ENCODE results near the gene SCUBE2.

SCUBE2 gene

GRCh38 chr11:9092853-9093778 lies 1.7 kb upstream of the SCUBE2 start:
- no peak overlapping the region for H3K4me3 ChIP-seq (replicated peaks; ENCODE audit: low read depth, low read length)
- peak; percentile 36 for TF ChIP-seq CTCF (IDR thresholded peaks at IDR 0.05; ENCODE audit: low read length, missing control alignments)
- DNase-seq (ENCODE audit: low read depth), result peak; percentile 17

GRCh38 chr11:9092072-9092471 lies 673 bp upstream of the SCUBE2 start:
- TF ChIP-seq CTCF (IDR thresholded peaks at IDR 0.05; ENCODE audit: low read length, missing control alignments), result no peak
- DNase-seq (ENCODE audit: low read depth), result no peak
- no peak overlapping the region for H3K4me3 ChIP-seq (replicated peaks; ENCODE audit: low read depth, low read length)

GRCh38 chr11:9090488-9091043 lies 833 bp downstream of the SCUBE2 start:
- TF ChIP-seq CTCF (IDR thresholded peaks at IDR 0.05; ENCODE audit: low read length, missing control alignments), result no peak
- DNase-seq (ENCODE audit: low read depth), result peak; percentile 10
- peak overlapping the region; percentile 45 for H3K4me3 ChIP-seq (replicated peaks; ENCODE audit: low read depth, low read length)

GRCh38 chr11:9089636-9090035 lies 1.8 kb downstream of the SCUBE2 start:
- TF ChIP-seq CTCF (IDR thresholded peaks at IDR 0.05; ENCODE audit: low read length, missing control alignments), result no peak
- no peak overlapping the region for H3K4me3 ChIP-seq (replicated peaks; ENCODE audit: low read depth, low read length)
- DNase-seq (ENCODE audit: low read depth), result no peak

GRCh38 chr11:9089061-9089460 lies 2.3 kb downstream of the SCUBE2 start:
- no peak for DNase-seq (ENCODE audit: low read depth)
- H3K4me3 ChIP-seq (replicated peaks; ENCODE audit: low read depth, low read length), result no peak overlapping the region
- TF ChIP-seq CTCF (IDR thresholded peaks at IDR 0.05; ENCODE audit: low read length, missing control alignments), result no peak

- no peak for DNase-seq (ENCODE audit: low read depth)
- no peak for TF ChIP-seq CTCF (IDR thresholded peaks at IDR 0.05; ENCODE audit: low read length, missing control alignments)
- H3K4me3 ChIP-seq (replicated peaks; ENCODE audit: low read depth, low read length), result no peak overlapping the region
These were observed 8.8 kb downstream of the SCUBE2 start for GRCh38 chr11:9082575-9082974.
